Keratinocyte (primary cell): ENCODE data around the gene MSI2. TPM values are rescaled to one million over a fixed set of nuclear protein-coding genes. Genes with fewer than 3 reads are reported as not detected.

Experiments
- DNase-seq: peaks from one replicate; pipeline ENCODE4 v3.0.0-alpha.2; 2011; ENCODE audit warnings: low read depth, missing footprints, low spot score
- FAIRE-seq: peaks from 2 replicates; lab custom pipeline; 2011; peaks lifted over from hg19 to GRCh38; lab: Jason Lieb, UNC
- H2AFZ ChIP-seq: 2 replicates; pipeline ENCODE4 v1.6.0; 2012; ENCODE audit warnings: low read length, control low read depth, inconsistent platforms; ENCODE audit not compliant: control insufficient read depth
- H3K27ac ChIP-seq: 2 replicates; pipeline ENCODE4 v1.5.1; 2011; ENCODE audit warnings: low read length; ENCODE audit not compliant: control insufficient read depth, insufficient read depth
- H3K27me3 ChIP-seq: 3 replicates; pipeline ENCODE4 v1.6.0; 2011; ENCODE audit warnings: low read length; ENCODE audit not compliant: control insufficient read depth, insufficient read depth; ENCODE audit errors: extremely low read depth
- H3K36me3 ChIP-seq, 2 experiments: 2 replicates in 1 of 2; 3 replicates in 1 of 2; pipeline ENCODE4 v1.5.1; 2011; ENCODE audit warnings: low read length in 2 of 2, mild to moderate bottlenecking in 1 of 2; ENCODE audit not compliant: control insufficient read depth in 2 of 2, insufficient read depth in 2 of 2; ENCODE audit errors: extremely low read depth in 1 of 2
- H3K4me1 ChIP-seq: 3 replicates; pipeline ENCODE4 v1.5.1; 2011; ENCODE audit warnings: low read length; ENCODE audit not compliant: control insufficient read depth, insufficient read depth; ENCODE audit errors: extremely low read depth
- H3K4me2 ChIP-seq: 3 replicates; pipeline ENCODE4 v1.6.0; 2011; ENCODE audit warnings: low read depth, low read length; ENCODE audit not compliant: control insufficient read depth, insufficient read depth; ENCODE audit errors: extremely low read depth
- H3K4me3 ChIP-seq, 3 experiments: fragments of 200-600 bp in 1 of 3; sonication (generic) in 1 of 3; 2 replicates in 2 of 3; 3 replicates in 1 of 3; pipeline ENCODE4 v1.5.1; 2011 to 2016; ENCODE audit warnings: low read length in 3 of 3, mild to moderate bottlenecking in 3 of 3, control low read depth in 2 of 3, inconsistent platforms in 1 of 3, low read depth in 1 of 3, mixed read lengths in 1 of 3, mixed run types in 1 of 3, moderate library complexity in 1 of 3; ENCODE audit not compliant: control insufficient read depth in 2 of 3, insufficient read depth in 2 of 3; ENCODE audit errors: extremely low read depth in 1 of 3
- H3K79me2 ChIP-seq: 2 replicates; pipeline ENCODE4 v1.6.0; 2012; ENCODE audit warnings: low read length; ENCODE audit not compliant: control insufficient read depth, insufficient read depth
- H3K9ac ChIP-seq: 3 replicates; pipeline ENCODE4 v1.6.0; 2011; ENCODE audit warnings: low read length; ENCODE audit not compliant: control insufficient read depth, insufficient read depth; ENCODE audit errors: extremely low read depth
- H3K9me1 ChIP-seq: 3 replicates; pipeline ENCODE4 v1.6.0; 2011; ENCODE audit warnings: low read length; ENCODE audit not compliant: control insufficient read depth, insufficient read depth; ENCODE audit errors: extremely low read depth
- H3K9me3 ChIP-seq: 2 replicates; pipeline ENCODE4 v1.5.1; 2012; ENCODE audit warnings: low read depth, low read length; ENCODE audit not compliant: control insufficient read depth
- H4K20me1 ChIP-seq: 3 replicates; pipeline ENCODE4 v1.6.0; 2011; ENCODE audit warnings: low read length; ENCODE audit not compliant: control insufficient read depth, insufficient read depth; ENCODE audit errors: extremely low read depth
- CTCF ChIP-seq, 3 experiments: IDR thresholded peaks in 1 of 3; conservative IDR thresholded peaks in 1 of 3; optimal IDR thresholded peaks in 1 of 3; 2 replicates in 2 of 3; 3 replicates in 1 of 3; pipeline versions ENCODE3 to v1.5.1; 2011; ENCODE audit warnings: low read length in 3 of 3, mild to moderate bottlenecking in 3 of 3, moderate library complexity in 2 of 3, control low read depth in 1 of 3, inconsistent platforms in 1 of 3; ENCODE audit not compliant: insufficient read depth in 2 of 3; ENCODE audit errors: extremely low read depth in 1 of 3
- EZH2 ChIP-seq: IDR thresholded peaks from one replicate; pipeline ENCODE4 v1.6.1; 2012; ENCODE audit warnings: inconsistent platforms, mild to moderate bottlenecking, low read length, moderate library complexity
- dilution Hi-C: fragments of 300-500 bp; cut with MboI; formaldehyde crosslinking; loops from one replicate; pipeline ENCODE4 v1.7.0; 2020; ENCODE audit warnings: low sequenced_read_pairs; ENCODE audit not compliant: extremely low pct_ligation_motif_present
- polyA plus RNA-seq, 5 experiments: library from polyadenylated mRNA; depleted of rRNA in 3 of 5; stranded (reverse) in 3 of 5; stranded (forward) in 1 of 5; unstranded in 1 of 5; fragments of >200 nt; gene quantifications; 1 replicate in 1 of 5; 2 replicates in 3 of 5; 3 replicates in 1 of 5; pipeline versions ENCODE4 v1.2.1 to v1.2.3, GENCODE V29; 2011 to 2012; ENCODE audit warnings: missing spikeins in 2 of 5, low read depth in 1 of 5, low replicate concordance in 1 of 5

Gene MSI2
- polyA plus RNA-seq, 1 donor (not counting 4 experiments of a cell fraction or from before 2014, with no cell fraction given), result 22.3 TPM

GRCh38 chr17:57317079-57317478 is 60.8 kb downstream of the MSI2 start:
- Histone ChIP-seq H3K4me1 (no peaks in the 10 kb centered on the region), H3K9me1 (no peaks in the 10 kb centered on the region), H2AFZ (no peak overlapping the region), H3K9me3 (no peaks in the 10 kb centered on the region), H3K9ac (no peak overlapping the region), H3K27me3 (no peaks in the 10 kb centered on the region), H3K79me2 (no peaks in the 10 kb centered on the region), H3K36me3 (peaks cover 0 to 1% of the 10 kb centered on the region in 2 experiments), H4K20me1 (no peaks in the 10 kb centered on the region), H3K4me2 (no peak overlapping the region), H3K4me3 (no peak overlapping the region), H3K27ac (no peak overlapping the region)
- DNase-seq (no peak), FAIRE-seq (no peak)
- TF ChIP-seq CTCF (optimal IDR thresholded peaks at IDR 0.05 in 1 of 3, IDR thresholded peaks at IDR 0.05 in 1 of 3, conservative IDR thresholded peaks at IDR 0.05 in 1 of 3; ENCODE audit: extremely low read depth in 1 of 3, insufficient read depth in 2 of 3, low read length in 3 of 3), result no peak
- no peak for TF ChIP-seq EZH2
- dilution Hi-C loops, result no loop called here

- Histone ChIP-seq H3K27me3 (no peaks in the 10 kb centered on the region), H3K79me2 (no peaks in the 10 kb centered on the region), H3K27ac (no peak overlapping the region), H3K9me1 (no peaks in the 10 kb centered on the region), H3K4me3 (no peak overlapping the region), H2AFZ (no peak overlapping the region), H3K36me3 (peaks cover 0 to 1% of the 10 kb centered on the region in 2 experiments), H4K20me1 (no peaks in the 10 kb centered on the region), H3K4me2 (no peak overlapping the region), H3K4me1 (no peaks in the 10 kb centered on the region), H3K9me3 (no peaks in the 10 kb centered on the region), H3K9ac (no peak overlapping the region)
- dilution Hi-C loops, result no loop called here
- DNase-seq (no peak), FAIRE-seq (no peak)
- TF ChIP-seq EZH2 (no peak), CTCF (optimal IDR thresholded peaks at IDR 0.05 in 1 of 3, IDR thresholded peaks at IDR 0.05 in 1 of 3, conservative IDR thresholded peaks at IDR 0.05 in 1 of 3; ENCODE audit: extremely low read depth in 1 of 3, insufficient read depth in 2 of 3, low read length in 3 of 3) (no peak)
Observed at GRCh38 chr17:57318913-57319312, 62.6 kb downstream of the MSI2 start.
